SK-N-SH (cell line): Measurements from ENCODE around the gene CNIH3. TPM values are rescaled to one million over a fixed set of nuclear protein-coding genes. Genes with fewer than 3 reads are reported as not detected.

Source experiments
- CTCF ChIA-PET: fragments of 300-600, 350-600 bp; formaldehyde crosslinking; extraction: SDS; loops from one replicate; lab custom pipeline; 2021; lab: Yijun Ruan, JAX
- POLR2A ChIA-PET: fragments of 350-600 bp; sonication (Branson Sonifier 250); formaldehyde crosslinking; extraction: SDS; loops from one replicate; lab custom pipeline; 2020; ENCODE audit warnings: antibody characterized with exemption, inconsistent platforms; lab: Yijun Ruan, JAX
- DNase-seq: peaks from one replicate; pipeline ENCODE4 v3.0.0; 2012
- H2AFZ ChIP-seq: fragments of 200-600 bp; sonication (generic); 2 replicates; pipeline ENCODE4 v1.8.1; 2016; ENCODE audit warnings: antibody characterized with exemption, mild to moderate bottlenecking, low read depth
- H3F3A ChIP-seq: fragments of 200-600 bp; sonication (generic); replicated peaks from 2 replicates; pipeline ENCODE3; 2016; ENCODE audit warnings: antibody characterized with exemption, mild to moderate bottlenecking; ENCODE audit not compliant: insufficient read depth
- H3K27ac ChIP-seq, 2 experiments: fragments of 200-500 bp in 1 of 2; fragments of 200-600 bp in 1 of 2; sonication (Bioruptor generic) in 1 of 2; sonication (generic), shearing (Covaris generic) in 1 of 2; 2 replicates each; pipeline versions ENCODE4 v1.5.1 to v1.6.1; 2014 to 2016; ENCODE audit warnings: low read depth in 2 of 2, inconsistent platforms in 1 of 2, low read length in 1 of 2, mild to moderate bottlenecking in 1 of 2, mixed read lengths in 1 of 2
- H3K27me3 ChIP-seq: fragments of 200-600 bp; sonication (generic), shearing (Covaris generic); 2 replicates; pipeline ENCODE4 v1.6.1; 2016; ENCODE audit warnings: mixed run types; ENCODE audit not compliant: insufficient read depth
- H3K36me3 ChIP-seq, 2 experiments: fragments of 200-500 bp in 1 of 2; fragments of 200-600 bp in 1 of 2; sonication (Bioruptor generic) in 1 of 2; sonication (generic) in 1 of 2; replicated peaks in 1 of 2; 2 replicates each; pipeline versions ENCODE3 to v1.5.1; 2014 to 2016; ENCODE audit warnings: low read length in 1 of 2, mild to moderate bottlenecking in 1 of 2; ENCODE audit not compliant: insufficient read depth in 2 of 2, control insufficient read depth in 1 of 2
- H3K4me1 ChIP-seq, 2 experiments: fragments of 200-500 bp in 1 of 2; fragments of 200-600 bp in 1 of 2; sonication (Bioruptor generic) in 1 of 2; sonication (generic), shearing (Covaris generic) in 1 of 2; 2 replicates each; pipeline versions ENCODE4 v1.5.1 to v1.6.1; 2014 to 2016; ENCODE audit warnings: low read depth in 1 of 2, low read length in 1 of 2, mixed run types in 1 of 2; ENCODE audit not compliant: insufficient read depth in 2 of 2, control insufficient read depth in 1 of 2
- H3K4me2 ChIP-seq: fragments of 200-600 bp; sonication (generic), shearing (Covaris generic); 2 replicates; pipeline ENCODE4 v1.6.1; 2017; ENCODE audit warnings: mixed run types
- H3K4me3 ChIP-seq, 2 experiments: fragments of 200-500 bp in 1 of 2; fragments of 200-600 bp in 1 of 2; sonication (Bioruptor generic) in 1 of 2; sonication (generic), shearing (Covaris generic) in 1 of 2; 2 replicates each; pipeline versions ENCODE4 v1.5.1 to v1.8.1; 2014 to 2016; ENCODE audit warnings: low read depth in 2 of 2, inconsistent platforms in 1 of 2, low read length in 1 of 2, mild to moderate bottlenecking in 1 of 2, mixed read lengths in 1 of 2, moderate library complexity in 1 of 2
- H3K79me2 ChIP-seq: fragments of 200-600 bp; sonication (generic); 2 replicates; pipeline ENCODE4 v1.8.1; 2017; ENCODE audit warnings: mild to moderate bottlenecking; ENCODE audit not compliant: insufficient read depth
- H3K9ac ChIP-seq: fragments of 200-600 bp; sonication (generic); 2 replicates; pipeline ENCODE4 v1.6.1; 2017; ENCODE audit warnings: mixed run types
- H3K9me2 ChIP-seq: fragments of 200-600 bp; sonication (generic); 2 replicates; pipeline ENCODE4 v1.6.1; 2017; ENCODE audit warnings: mixed run types
- H3K9me3 ChIP-seq: fragments of 200-600 bp; sonication (generic); 2 replicates; pipeline ENCODE4 v1.6.1; 2017; ENCODE audit warnings: mixed run types, mild to moderate bottlenecking, moderate library complexity
- H4K20me1 ChIP-seq: fragments of 200-600 bp; sonication (generic); 2 replicates; pipeline ENCODE4 v1.6.1; 2017; ENCODE audit warnings: mild to moderate bottlenecking, mixed run types; ENCODE audit not compliant: insufficient read depth
- EZH2phosphoT487 ChIP-seq: fragments of 200-600 bp; sonication (generic); IDR thresholded peaks from 2 replicates; pipeline ENCODE4 v1.6.1; 2017; ENCODE audit warnings: low read depth, mixed run types, mild to moderate bottlenecking, antibody characterized with exemption, moderate library complexity, borderline replicate concordance
- GABPA ChIP-seq: IDR thresholded peaks from 2 replicates; pipeline ENCODE4 v1.4.0; 2012; ENCODE audit warnings: low read depth, mild to moderate bottlenecking
- IRF3 ChIP-seq: fragments of 150-350 bp; IDR thresholded peaks from 2 replicates; pipeline ENCODE4 v1.6.1; 2016; ENCODE audit warnings: mild to moderate bottlenecking, low read depth, low read length
- JUND ChIP-seq: IDR thresholded peaks from 2 replicates; pipeline ENCODE4 v1.4.0; 2012
- MEF2A ChIP-seq: IDR thresholded peaks from 2 replicates; pipeline ENCODE4 v1.4.0; 2012; ENCODE audit warnings: low read depth, borderline replicate concordance
- NFIC ChIP-seq: IDR thresholded peaks from 2 replicates; pipeline ENCODE4 v1.4.0; 2012; ENCODE audit warnings: borderline replicate concordance
- RXRA ChIP-seq: IDR thresholded peaks from 2 replicates; pipeline ENCODE4 v1.4.0; 2012; ENCODE audit warnings: low read depth, mild to moderate bottlenecking, borderline replicate concordance
- SIN3A ChIP-seq: IDR thresholded peaks from 2 replicates; pipeline ENCODE4 v1.6.1; 2012; ENCODE audit warnings: low read depth, mild to moderate bottlenecking, low read length, moderate library complexity, borderline replicate concordance
- SMC3 ChIP-seq: IDR thresholded peaks from 2 replicates; pipeline ENCODE4 v1.6.1; 2012; ENCODE audit warnings: low read depth, low read length, improper control_type of control experiment
- WGBS: methylation state at CpG from one replicate; pipeline ENCODE4 v1.1.6; 2017; ENCODE audit warnings: low lambda C conversion rate; 5-methylcytosine and 5-hydroxymethylcytosine counted together
- polyA plus RNA-seq, 3 experiments: library from polyadenylated mRNA; depleted of rRNA; stranded (reverse); fragments of >200 nt; gene quantifications; 2 replicates each; pipeline ENCODE4 v1.2.3, GENCODE V29; 2012
- TF ChIP-seq, protein P1 (sequence below): IDR thresholded peaks from 2 replicates; pipeline ENCODE4 v1.4.0; 2012; ENCODE audit warnings: low read depth

Gene CNIH3
- polyA plus RNA-seq, 1 of the 3 experiments (the other 2 are of a cell fraction): 18.8 TPM

DNA sequence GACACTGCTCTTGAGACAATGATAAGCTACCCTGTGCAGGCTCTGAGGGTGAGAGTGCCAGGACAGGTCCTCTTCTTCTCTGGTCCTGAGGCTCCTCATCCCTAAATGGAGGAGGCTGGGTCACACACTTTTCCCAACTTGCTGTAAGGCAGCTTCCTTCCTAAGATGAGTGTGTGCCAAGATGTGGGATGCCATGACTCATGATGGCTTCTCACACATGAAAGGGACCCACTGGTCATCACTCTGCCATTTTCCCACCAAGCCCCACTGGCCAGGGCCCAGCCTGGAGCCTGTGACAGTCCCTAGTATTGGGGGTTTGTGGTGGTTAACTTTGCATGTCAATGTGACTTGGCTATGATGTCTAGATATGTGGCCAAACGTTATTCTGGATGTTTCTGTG is 54.4 kb downstream of the CNIH3 start:
- no peaks in the 10 kb centered on the region for H3K79me2 ChIP-seq
- no peak overlapping the region for H3K9ac ChIP-seq
- H3K36me3 ChIP-seq: peaks cover 0 to 3% of the 10 kb centered on the region in 2 experiments
- POLR2A ChIA-PET: no interaction called here
- no peak overlapping the region for H3K4me2 ChIP-seq
- CTCF ChIA-PET: interaction anchor here (1.1 to 1.8 kb wide), 3 partner anchors 26 to 183 kb away, joined by 3 to 8 read pairs (median 4); no protein-coding TSS in a partner anchor
- 75% methylated on average over 1 of the region's 1 CpG for WGBS
- no peak overlapping the region for H3K27ac ChIP-seq
- DNase-seq: no peak
- H3K27me3 ChIP-seq: no peaks in the 10 kb centered on the region
- TF ChIP-seq SMC3: no peak
- TF ChIP-seq NFIC: peak; percentile 20; the same call in 1 of the 2 replicates
- TF ChIP-seq, protein P1, sequence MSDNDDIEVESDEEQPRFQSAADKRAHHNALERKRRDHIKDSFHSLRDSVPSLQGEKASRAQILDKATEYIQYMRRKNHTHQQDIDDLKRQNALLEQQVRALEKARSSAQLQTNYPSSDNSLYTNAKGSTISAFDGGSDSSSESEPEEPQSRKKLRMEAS: no peak
- TF ChIP-seq JUND: no peak
- TF ChIP-seq IRF3: no peak
- H3F3A ChIP-seq: no peaks in the 10 kb centered on the region
- H2AFZ ChIP-seq: no peak overlapping the region
- no peaks in the 10 kb centered on the region for H3K9me3 ChIP-seq
- no peaks in the 10 kb centered on the region for H3K9me2 ChIP-seq
- H3K4me1 ChIP-seq: peaks cover 0 to 38% of the 10 kb centered on the region in 2 experiments; a peak in 2 of 4 replicates
- no peak overlapping the region for H3K4me3 ChIP-seq
- peaks cover 7% of the 10 kb centered on the region; the same call in 1 of the 2 replicates for H4K20me1 ChIP-seq

DNA sequence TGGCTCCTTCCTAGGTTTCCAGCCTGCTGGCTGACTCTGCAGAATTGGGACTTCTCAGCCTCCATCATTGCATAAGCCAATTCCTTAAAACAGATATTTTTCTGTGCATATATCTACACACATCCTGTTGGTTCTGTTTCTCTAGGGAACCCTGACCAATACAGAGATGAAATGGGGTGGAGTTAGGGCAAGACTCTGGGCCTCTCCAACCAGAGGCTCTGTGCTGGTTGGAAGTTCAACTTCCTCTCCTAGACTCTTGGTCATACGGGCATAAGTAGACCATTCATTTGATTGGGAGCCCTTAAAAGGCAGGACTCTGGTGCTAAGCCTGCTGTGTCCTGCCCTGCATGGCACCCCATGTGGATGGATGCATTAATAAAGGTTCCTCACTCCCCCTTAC is 55.0 kb downstream of the CNIH3 start:
- 88% methylated on average over 1 of the region's 1 CpG for WGBS
- peaks cover 7% of the 10 kb centered on the region; the same call in 1 of the 2 replicates for H4K20me1 ChIP-seq
- H3K9ac ChIP-seq: no peak overlapping the region
- no peaks in the 10 kb centered on the region for H3K9me3 ChIP-seq
- no peaks in the 10 kb centered on the region for H3K27me3 ChIP-seq
- no peak overlapping the region for H3K4me3 ChIP-seq
- H3K9me2 ChIP-seq: no peaks in the 10 kb centered on the region
- H2AFZ ChIP-seq: no peak overlapping the region
- POLR2A ChIA-PET: no interaction called here
- no peak overlapping the region for H3K4me2 ChIP-seq
- DNase-seq: no peak
- H3F3A ChIP-seq: no peaks in the 10 kb centered on the region
- peaks cover 0 to 33% of the 10 kb centered on the region in 2 experiments; a peak in 2 of 4 replicates for H3K4me1 ChIP-seq
- no peaks in the 10 kb centered on the region for H3K79me2 ChIP-seq
- CTCF ChIA-PET: interaction anchor here (1.8 kb wide), 1 partner anchor 180 kb away, joined by 8 read pairs; no protein-coding TSS in a partner anchor
- H3K27ac ChIP-seq: no peak overlapping the region
- TF ChIP-seq SIN3A (no peak), EZH2phosphoT487 (no peak), GABPA (no peak), MEF2A (no peak), RXRA (no peak)
- TF ChIP-seq, protein P1: no peak
- peaks cover 0 to 3% of the 10 kb centered on the region in 2 experiments for H3K36me3 ChIP-seq
